ENCODE data around the gene NHERF2.

NHERF2 gene

DNA sequence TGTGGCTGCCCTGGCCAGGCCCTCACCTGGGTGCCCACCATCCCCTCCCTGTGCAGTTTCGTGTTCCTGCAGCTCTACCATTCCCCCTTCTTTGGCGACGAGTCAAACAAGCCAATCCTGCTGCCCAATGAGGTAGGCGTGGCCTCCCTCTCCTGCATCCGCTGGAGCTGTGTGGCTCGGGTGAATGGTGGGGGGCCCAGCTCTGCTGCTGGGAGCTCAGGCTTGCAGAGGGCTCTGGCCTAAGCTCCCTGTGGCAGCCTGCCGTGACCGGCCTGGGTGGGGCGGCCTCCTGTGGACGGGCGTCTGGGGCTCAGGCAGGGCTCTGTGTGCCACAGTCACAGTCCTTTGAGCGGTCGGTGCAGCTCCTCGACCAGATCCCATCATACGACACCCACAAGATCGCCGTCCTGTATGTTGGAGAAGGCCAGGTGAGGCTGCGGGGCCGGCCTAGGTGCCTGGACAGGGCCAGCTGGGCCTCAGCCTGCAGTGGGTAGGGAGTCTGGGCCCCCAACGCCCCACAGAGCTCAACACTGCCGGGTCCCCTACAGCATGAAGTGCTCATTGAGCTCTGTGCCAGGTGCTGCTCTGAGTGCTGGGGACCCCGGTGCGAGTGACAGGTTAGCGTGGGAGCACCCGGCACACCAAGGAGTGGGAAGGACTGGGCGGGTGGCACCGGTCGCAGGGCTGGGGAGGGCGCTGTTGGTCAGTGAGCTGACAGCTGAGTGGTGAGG, 58.4 kb downstream of the NHERF2 start:
- TF ChIP-seq, protein P1, sequence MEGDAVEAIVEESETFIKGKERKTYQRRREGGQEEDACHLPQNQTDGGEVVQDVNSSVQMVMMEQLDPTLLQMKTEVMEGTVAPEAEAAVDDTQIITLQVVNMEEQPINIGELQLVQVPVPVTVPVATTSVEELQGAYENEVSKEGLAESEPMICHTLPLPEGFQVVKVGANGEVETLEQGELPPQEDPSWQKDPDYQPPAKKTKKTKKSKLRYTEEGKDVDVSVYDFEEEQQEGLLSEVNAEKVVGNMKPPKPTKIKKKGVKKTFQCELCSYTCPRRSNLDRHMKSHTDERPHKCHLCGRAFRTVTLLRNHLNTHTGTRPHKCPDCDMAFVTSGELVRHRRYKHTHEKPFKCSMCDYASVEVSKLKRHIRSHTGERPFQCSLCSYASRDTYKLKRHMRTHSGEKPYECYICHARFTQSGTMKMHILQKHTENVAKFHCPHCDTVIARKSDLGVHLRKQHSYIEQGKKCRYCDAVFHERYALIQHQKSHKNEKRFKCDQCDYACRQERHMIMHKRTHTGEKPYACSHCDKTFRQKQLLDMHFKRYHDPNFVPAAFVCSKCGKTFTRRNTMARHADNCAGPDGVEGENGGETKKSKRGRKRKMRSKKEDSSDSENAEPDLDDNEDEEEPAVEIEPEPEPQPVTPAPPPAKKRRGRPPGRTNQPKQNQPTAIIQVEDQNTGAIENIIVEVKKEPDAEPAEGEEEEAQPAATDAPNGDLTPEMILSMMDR (IDR thresholded peaks at IDR 0.05), result no peak

DNA sequence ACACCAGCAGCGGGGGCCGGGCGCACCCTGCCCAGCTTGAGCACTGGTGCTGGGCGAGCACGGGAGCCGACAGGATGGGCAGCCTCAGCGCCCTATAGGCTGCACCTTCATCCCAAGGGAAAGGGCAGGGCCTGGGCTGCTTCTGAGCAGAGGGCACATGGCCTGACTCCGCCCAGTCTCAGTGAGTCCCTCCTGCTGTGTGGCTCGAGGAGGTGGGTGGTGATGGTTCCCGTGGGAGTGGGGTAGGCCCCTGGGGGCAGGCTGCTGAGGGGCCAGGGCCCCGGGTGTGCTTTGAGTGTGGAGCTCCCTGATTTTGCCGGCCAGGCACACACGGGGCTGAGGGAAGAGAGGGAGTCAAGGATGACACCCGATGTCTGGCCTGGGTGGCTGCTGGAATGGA, 59.0 kb downstream of the NHERF2 start:
- TF ChIP-seq, protein P1 (IDR thresholded peaks at IDR 0.05), result no peak

DNA sequence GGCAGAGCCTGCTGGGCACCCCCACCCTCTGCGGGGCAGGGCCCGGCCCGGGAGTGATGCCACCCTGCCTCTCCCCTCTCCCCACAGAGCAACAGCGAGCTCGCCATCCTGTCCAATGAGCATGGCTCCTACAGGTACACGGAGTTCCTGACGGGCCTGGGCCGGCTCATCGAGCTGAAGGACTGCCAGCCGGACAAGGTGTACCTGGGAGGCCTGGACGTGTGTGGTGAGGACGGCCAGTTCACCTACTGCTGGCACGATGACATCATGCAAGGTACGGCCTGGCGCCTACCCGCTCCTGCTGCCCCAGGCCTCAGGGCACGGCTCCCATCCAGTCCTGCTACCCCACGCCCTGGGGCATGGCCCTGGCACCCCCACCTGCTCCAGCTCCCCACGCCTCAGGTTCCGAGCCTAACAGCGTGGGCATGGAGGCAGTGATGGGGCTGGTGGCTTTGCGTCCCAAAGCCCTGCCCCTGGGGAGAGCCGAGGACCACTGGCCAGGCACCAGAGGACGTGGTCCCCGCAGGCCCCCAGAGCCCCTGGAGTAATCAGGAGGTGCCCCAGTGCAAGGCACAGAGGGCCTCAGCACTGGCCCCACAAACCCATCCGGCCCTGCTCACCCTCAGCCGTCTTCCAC, 59.5 kb downstream of the NHERF2 start:
- TF ChIP-seq, protein P1 (IDR thresholded peaks at IDR 0.05), result no peak

DNA sequence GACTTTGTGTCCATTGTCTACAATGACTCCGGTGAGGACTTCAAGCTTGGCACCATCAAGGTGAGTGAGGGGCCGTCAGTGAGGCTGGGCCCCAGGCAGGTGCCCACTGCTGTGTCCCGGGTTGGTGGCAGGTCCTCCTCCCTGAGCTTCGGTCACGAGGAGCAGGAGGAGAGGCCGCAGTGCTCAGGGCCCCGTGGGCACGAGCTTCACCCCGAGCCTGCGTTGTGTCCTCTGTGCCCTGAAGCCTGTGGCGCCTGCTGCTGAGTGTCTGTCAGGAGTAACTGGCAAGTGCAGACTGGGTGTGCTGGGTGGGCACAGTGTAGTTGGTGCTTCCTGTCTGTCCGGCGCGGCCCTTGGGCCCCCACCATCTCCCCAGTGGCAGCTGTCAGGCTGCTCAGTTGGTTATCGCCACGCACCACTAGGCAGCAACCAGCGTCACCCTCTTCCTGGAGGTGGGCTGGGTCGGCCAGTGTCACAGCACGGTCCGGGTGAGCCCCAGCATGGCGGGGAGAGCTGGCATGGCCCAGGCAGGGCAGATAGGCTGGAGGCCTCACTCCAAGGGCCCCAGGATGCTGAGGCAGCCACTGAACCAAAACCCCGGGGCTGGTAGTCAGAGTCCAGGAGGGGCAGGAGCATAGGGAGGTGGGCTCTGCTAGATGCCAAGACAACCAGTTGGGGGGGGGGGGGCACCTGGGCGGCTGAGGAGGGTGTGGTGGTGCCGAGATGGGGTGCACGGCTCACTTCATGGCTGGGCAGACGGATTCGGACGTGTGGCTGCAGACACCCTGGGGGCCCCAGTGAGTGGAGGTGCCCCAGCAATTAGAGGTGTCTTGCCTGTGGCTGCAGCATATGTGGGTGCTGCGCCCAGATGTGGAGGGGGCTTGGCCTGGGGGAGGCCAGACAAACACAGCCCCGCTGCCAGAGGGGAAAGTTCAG, 60.4 kb downstream of the NHERF2 start:
- TF ChIP-seq, protein P1 (IDR thresholded peaks at IDR 0.05), result no peak

DNA sequence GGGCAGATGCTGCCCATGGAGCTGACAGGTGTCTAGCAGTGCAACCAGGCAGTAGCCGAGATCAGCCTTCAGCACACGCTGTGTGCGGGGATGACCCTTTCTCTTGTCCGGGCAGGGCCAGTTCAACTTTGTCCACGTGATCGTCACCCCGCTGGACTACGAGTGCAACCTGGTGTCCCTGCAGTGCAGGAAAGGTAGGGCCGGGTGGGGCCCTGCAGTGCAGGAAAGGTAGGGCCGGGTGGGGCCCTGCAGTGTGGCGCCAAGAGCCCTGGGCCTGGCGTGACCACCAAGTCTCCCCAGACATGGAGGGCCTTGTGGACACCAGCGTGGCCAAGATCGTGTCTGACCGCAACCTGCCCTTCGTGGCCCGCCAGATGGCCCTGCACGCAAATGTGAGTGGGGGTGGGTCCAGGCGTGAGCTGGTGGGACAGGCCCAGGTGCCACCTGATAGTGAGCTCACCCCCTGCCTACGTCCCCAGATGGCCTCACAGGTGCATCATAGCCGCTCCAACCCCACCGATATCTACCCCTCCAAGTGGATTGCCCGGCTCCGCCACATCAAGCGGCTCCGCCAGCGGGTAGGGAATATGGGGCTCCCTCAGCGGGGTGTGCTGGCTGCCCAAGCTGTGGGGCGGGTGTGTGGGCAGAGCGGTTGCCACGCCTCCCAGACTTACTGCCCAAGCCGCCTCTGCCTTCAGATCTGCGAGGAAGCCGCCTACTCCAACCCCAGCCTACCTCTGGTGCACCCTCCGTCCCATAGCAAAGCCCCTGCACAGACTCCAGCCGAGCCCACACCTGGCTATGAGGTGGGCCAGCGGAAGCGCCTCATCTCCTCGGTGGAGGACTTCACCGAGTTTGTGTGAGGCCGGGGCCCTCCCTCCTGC, 61.3 kb downstream of the NHERF2 start:
- TF ChIP-seq, protein P1 (IDR thresholded peaks at IDR 0.05), result no peak

All from LNCAP (cell line).